ENCODE results near the gene MIPOL1.
A peak's percentile ranks its signal among the peaks of the same experiment; 100 is the strongest.

- TF ChIP-seq, protein P1, sequence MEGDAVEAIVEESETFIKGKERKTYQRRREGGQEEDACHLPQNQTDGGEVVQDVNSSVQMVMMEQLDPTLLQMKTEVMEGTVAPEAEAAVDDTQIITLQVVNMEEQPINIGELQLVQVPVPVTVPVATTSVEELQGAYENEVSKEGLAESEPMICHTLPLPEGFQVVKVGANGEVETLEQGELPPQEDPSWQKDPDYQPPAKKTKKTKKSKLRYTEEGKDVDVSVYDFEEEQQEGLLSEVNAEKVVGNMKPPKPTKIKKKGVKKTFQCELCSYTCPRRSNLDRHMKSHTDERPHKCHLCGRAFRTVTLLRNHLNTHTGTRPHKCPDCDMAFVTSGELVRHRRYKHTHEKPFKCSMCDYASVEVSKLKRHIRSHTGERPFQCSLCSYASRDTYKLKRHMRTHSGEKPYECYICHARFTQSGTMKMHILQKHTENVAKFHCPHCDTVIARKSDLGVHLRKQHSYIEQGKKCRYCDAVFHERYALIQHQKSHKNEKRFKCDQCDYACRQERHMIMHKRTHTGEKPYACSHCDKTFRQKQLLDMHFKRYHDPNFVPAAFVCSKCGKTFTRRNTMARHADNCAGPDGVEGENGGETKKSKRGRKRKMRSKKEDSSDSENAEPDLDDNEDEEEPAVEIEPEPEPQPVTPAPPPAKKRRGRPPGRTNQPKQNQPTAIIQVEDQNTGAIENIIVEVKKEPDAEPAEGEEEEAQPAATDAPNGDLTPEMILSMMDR (IDR thresholded peaks at IDR 0.05), result peak; percentile 40
- no peak for TF ChIP-seq EZH2phosphoT487 (IDR thresholded peaks at IDR 0.05)
- TF ChIP-seq EZH2 (IDR thresholded peaks at IDR 0.05), result no peak
Measured at GRCh38 chr14:37197421-37198272, at the start of gene MIPOL1.
